HepG2 (cell line): ENCODE measurements around the gene CHST4. TPM values are rescaled to one million over a fixed set of nuclear protein-coding genes. Genes with fewer than 3 reads are reported as not detected.

Source experiments
- ADNP ChIP-seq: sonication (generic); formaldehyde crosslinking; IDR thresholded peaks from 2 replicates; pipeline ENCODE4 v1.4.0; 2020; ENCODE audit warnings: missing genetic modification reagents
- FLYWCH1 ChIP-seq: sonication (generic); formaldehyde crosslinking; IDR thresholded peaks from 2 replicates; pipeline ENCODE4 v1.8.1; 2023; ENCODE audit warnings: mild to moderate bottlenecking, missing genetic modification reagents
- KAT2B ChIP-seq: fragments of 150-350 bp; IDR thresholded peaks from 2 replicates; pipeline ENCODE4 v1.6.1; 2014; ENCODE audit warnings: low read depth, low read length, borderline replicate concordance
- MBNL3 ChIP-seq: fragments of 250-450 bp; sonication (Bioruptor Pico); conservative IDR thresholded peaks from 2 replicates; pipeline ENCODE4 v1.8.0; 2022; ENCODE audit warnings: mild to moderate bottlenecking, inconsistent platforms
- MIXL1 ChIP-seq: IDR thresholded peaks from 2 replicates; pipeline ENCODE4 v1.6.1; 2016
- RCOR2 ChIP-seq: IDR thresholded peaks from 2 replicates; pipeline ENCODE4 v1.6.1; 2016; ENCODE audit warnings: missing biosample characterization, missing genetic modification reagents
- STAT5B ChIP-seq: sonication (generic); formaldehyde crosslinking; IDR thresholded peaks from 2 replicates; pipeline ENCODE4 v1.4.0; 2020; ENCODE audit warnings: missing genetic modification reagents
- TBX3 ChIP-seq: fragments of 450-650 bp; IDR thresholded peaks from 2 replicates; pipeline ENCODE4 v1.6.1; 2017; ENCODE audit warnings: antibody characterized with exemption, mild to moderate bottlenecking, inconsistent platforms, borderline replicate concordance
- ZNF10 ChIP-seq: sonication (generic); formaldehyde crosslinking; IDR thresholded peaks from 2 replicates; pipeline ENCODE4 v1.4.0; 2020; ENCODE audit warnings: mild to moderate bottlenecking, low read depth, missing genetic modification reagents, borderline replicate concordance
- ZNF20 ChIP-seq: sonication (generic); formaldehyde crosslinking; IDR thresholded peaks from 2 replicates; pipeline ENCODE4 v1.4.0; 2020; ENCODE audit warnings: mild to moderate bottlenecking, moderate library complexity, missing genetic modification reagents
- ZNF792 ChIP-seq: IDR thresholded peaks from 2 replicates; pipeline ENCODE4 v1.6.1; 2016
- polyA plus RNA-seq, 8 experiments: library from polyadenylated mRNA; depleted of rRNA in 3 of 8; stranded (reverse) in 7 of 8; unstranded in 1 of 8; fragments of >200 nt; fragmentation: Illumina TruSeq in 4 of 8; extraction: Trizol in 4 of 8; gene quantifications; 2 replicates each; pipeline versions ENCODE4 v1.2.1 to v1.2.3, GENCODE V29; 2011 to 2016; ENCODE audit warnings: low read depth in 4 of 8, missing spikeins in 1 of 8, mixed read lengths in 1 of 8; ENCODE audit not compliant: insufficient read depth in 1 of 8
- total RNA-seq, 5 experiments: library from RNA; depleted of rRNA; stranded (reverse); fragments of >200 nt; fragmentation: Illumina TruSeq; extraction: Trizol; gene quantifications; 2 replicates each; pipeline ENCODE4 v1.2.3, GENCODE V29; 2016; ENCODE audit warnings: low read depth in 1 of 5
- TF ChIP-seq, protein P1 (sequence below): IDR thresholded peaks from 2 replicates; pipeline ENCODE4 v1.6.1; 2016; ENCODE audit warnings: mild to moderate bottlenecking
- TF ChIP-seq, protein P2 (sequence below): sonication (generic); formaldehyde crosslinking; IDR thresholded peaks from 2 replicates; pipeline ENCODE4 v1.8.0; 2022; ENCODE audit warnings: missing genetic modification reagents, mild to moderate bottlenecking, borderline replicate concordance
- TF ChIP-seq, protein P3 (sequence below): sonication (generic); formaldehyde crosslinking; conservative IDR thresholded peaks from 2 replicates; pipeline ENCODE4 v1.8.0; 2022; ENCODE audit warnings: mild to moderate bottlenecking, moderate library complexity, missing genetic modification reagents
- TF ChIP-seq, protein P4 (sequence below): sonication (generic); formaldehyde crosslinking; IDR thresholded peaks from 2 replicates; pipeline ENCODE4 v1.8.0; 2022; ENCODE audit warnings: low read depth, missing genetic modification reagents
- TF ChIP-seq, protein P5 (sequence below): sonication (generic); formaldehyde crosslinking; IDR thresholded peaks from 2 replicates; pipeline ENCODE4 v1.5.1; 2020; ENCODE audit warnings: mild to moderate bottlenecking, missing genetic modification reagents
- TF ChIP-seq, protein P6 (sequence below): sonication (generic); formaldehyde crosslinking; IDR thresholded peaks from 2 replicates; pipeline ENCODE4 v1.4.0; 2020; ENCODE audit warnings: mild to moderate bottlenecking, missing genetic modification reagents, borderline replicate concordance
- TF ChIP-seq, protein P7 (sequence below): fragments of 450-650 bp; IDR thresholded peaks from 2 replicates; pipeline ENCODE4 v1.6.1; 2017

CHST4 gene
- total and polyA plus RNA-seq, 2 of the 13 experiments (the other 11 are each of a cell fraction or from before 2014, with no cell fraction given) = not detected

DNA sequence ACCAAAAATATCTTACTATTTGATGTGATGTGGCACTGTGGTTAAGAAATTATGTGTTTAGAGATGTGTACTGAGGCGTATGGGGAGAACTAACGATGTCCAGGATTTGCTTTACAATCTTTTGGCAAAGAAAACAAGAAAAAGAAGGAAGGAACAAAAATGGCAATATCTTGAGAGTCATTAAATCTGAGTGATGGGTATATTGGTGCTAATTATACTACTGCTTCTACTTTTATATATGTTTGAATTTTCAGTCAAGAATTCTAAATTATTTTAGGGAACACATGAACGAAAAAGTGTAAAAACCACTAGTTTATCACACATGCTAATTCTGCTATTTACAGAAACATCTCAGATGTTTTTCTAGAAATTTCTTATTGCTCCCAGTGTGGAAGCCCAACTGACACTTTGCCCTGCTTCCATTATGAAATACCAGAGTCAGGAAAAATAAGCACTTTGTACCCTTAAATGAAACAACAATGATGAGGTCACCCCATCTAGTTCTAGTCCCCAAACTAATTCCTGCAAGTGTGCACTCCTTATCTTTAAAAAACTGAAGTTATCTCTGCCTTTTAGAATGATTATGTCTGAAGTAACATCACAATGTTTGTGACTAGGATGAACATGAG, 31.8 kb downstream of the CHST4 start (continued):
- TF ChIP-seq, protein P1, sequence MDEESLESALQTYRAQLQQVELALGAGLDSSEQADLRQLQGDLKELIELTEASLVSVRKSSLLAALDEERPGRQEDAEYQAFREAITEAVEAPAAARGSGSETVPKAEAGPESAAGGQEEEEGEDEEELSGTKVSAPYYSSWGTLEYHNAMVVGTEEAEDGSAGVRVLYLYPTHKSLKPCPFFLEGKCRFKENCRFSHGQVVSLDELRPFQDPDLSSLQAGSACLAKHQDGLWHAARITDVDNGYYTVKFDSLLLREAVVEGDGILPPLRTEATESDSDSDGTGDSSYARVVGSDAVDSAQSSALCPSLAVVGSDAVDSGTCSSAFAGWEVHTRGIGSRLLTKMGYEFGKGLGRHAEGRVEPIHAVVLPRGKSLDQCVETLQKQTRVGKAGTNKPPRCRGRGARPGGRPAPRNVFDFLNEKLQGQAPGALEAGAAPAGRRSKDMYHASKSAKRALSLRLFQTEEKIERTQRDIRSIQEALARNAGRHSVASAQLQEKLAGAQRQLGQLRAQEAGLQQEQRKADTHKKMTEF (CRISPR knock-in tag) = no peak
- TF ChIP-seq ZNF10 (CRISPR knock-in tag) (no peak), TBX3 (no peak), STAT5B (CRISPR knock-in tag) (no peak), MBNL3 (no peak), FLYWCH1 (no peak), ADNP (CRISPR knock-in tag) (no peak), KAT2B (no peak), ZNF20 (no peak), RCOR2 (CRISPR knock-in tag) (no peak), MIXL1 (CRISPR knock-in tag) (no peak), ZNF792 (no peak)
- TF ChIP-seq, protein P2, sequence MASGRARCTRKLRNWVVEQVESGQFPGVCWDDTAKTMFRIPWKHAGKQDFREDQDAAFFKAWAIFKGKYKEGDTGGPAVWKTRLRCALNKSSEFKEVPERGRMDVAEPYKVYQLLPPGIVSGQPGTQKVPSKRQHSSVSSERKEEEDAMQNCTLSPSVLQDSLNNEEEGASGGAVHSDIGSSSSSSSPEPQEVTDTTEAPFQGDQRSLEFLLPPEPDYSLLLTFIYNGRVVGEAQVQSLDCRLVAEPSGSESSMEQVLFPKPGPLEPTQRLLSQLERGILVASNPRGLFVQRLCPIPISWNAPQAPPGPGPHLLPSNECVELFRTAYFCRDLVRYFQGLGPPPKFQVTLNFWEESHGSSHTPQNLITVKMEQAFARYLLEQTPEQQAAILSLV (CRISPR knock-in tag) = no peak
- TF ChIP-seq, protein P3, sequence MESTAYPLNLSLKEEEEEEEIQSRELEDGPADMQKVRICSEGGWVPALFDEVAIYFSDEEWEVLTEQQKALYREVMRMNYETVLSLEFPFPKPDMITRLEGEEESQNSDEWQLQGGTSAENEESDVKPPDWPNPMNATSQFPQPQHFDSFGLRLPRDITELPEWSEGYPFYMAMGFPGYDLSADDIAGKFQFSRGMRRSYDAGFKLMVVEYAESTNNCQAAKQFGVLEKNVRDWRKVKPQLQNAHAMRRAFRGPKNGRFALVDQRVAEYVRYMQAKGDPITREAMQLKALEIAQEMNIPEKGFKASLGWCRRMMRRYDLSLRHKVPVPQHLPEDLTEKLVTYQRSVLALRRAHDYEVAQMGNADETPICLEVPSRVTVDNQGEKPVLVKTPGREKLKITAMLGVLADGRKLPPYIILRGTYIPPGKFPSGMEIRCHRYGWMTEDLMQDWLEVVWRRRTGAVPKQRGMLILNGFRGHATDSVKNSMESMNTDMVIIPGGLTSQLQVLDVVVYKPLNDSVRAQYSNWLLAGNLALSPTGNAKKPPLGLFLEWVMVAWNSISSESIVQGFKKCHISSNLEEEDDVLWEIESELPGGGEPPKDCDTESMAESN (CRISPR knock-in tag) = no peak
- TF ChIP-seq, protein P4, sequence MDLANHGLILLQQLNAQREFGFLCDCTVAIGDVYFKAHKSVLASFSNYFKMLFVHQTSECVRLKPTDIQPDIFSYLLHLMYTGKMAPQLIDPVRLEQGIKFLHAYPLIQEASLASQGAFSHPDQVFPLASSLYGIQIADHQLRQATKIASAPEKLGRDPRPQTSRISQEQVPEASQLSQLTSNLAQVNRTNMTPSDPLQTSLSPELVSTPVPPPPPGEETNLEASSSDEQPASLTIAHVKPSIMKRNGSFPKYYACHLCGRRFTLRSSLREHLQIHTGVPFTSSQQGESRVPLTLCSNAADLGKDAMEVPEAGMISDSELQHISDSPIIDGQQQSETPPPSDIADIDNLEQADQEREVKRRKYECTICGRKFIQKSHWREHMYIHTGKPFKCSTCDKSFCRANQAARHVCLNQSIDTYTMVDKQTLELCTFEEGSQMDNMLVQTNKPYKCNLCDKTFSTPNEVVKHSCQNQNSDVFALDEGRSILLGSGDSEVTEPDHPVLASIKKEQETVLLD (CRISPR knock-in tag) = no peak
- TF ChIP-seq, protein P5, sequence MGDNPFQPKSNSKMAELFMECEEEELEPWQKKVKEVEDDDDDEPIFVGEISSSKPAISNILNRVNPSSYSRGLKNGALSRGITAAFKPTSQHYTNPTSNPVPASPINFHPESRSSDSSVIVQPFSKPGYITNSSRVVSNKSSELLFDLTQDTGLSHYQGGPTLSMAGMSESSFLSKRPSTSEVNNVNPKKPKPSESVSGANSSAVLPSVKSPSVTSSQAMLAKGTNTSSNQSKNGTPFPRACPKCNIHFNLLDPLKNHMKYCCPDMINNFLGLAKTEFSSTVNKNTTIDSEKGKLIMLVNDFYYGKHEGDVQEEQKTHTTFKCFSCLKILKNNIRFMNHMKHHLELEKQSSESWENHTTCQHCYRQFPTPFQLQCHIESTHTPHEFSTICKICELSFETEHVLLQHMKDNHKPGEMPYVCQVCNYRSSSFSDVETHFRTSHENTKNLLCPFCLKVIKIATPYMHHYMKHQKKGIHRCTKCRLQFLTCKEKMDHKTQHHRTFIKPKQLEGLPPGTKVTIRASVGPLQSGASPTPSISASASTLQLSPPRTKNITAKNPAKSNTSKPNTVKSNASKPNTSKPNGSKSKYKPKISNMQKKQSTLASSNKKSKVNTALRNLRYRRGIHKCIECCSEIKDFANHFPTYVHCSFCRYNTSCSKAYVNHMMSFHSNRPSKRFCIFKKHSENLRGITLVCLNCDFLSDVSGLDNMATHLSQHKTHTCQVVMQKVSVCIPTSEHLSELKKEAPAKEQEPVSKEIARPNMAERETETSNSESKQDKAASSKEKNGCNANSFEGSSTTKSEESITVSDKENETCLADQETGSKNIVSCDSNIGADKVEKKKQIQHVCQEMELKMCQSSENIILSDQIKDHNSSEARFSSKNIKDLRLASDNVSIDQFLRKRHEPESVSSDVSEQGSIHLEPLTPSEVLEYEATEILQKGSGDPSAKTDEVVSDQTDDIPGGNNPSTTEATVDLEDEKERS (CRISPR knock-in tag) = 0 out of 2 replicates have a peak, but pooled peaks have one; percentile 33
- TF ChIP-seq, protein P6, sequence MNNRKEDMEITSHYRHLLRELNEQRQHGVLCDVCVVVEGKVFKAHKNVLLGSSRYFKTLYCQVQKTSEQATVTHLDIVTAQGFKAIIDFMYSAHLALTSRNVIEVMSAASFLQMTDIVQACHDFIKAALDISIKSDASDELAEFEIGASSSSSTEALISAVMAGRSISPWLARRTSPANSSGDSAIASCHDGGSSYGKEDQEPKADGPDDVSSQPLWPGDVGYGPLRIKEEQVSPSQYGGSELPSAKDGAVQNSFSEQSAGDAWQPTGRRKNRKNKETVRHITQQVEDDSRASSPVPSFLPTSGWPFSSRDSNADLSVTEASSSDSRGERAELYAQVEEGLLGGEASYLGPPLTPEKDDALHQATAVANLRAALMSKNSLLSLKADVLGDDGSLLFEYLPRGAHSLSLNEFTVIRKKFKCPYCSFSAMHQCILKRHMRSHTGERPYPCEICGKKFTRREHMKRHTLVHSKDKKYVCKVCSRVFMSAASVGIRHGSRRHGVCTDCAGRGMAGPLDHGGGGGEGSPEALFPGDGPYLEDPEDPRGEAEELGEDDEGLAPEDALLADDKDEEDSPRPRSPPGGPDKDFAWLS = no peak
- TF ChIP-seq, protein P7, sequence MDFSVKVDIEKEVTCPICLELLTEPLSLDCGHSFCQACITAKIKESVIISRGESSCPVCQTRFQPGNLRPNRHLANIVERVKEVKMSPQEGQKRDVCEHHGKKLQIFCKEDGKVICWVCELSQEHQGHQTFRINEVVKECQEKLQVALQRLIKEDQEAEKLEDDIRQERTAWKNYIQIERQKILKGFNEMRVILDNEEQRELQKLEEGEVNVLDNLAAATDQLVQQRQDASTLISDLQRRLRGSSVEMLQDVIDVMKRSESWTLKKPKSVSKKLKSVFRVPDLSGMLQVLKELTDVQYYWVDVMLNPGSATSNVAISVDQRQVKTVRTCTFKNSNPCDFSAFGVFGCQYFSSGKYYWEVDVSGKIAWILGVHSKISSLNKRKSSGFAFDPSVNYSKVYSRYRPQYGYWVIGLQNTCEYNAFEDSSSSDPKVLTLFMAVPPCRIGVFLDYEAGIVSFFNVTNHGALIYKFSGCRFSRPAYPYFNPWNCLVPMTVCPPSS = no peak
